Muscle layer of colon (tissue), 2 donors: Measurements from ENCODE around the gene SLC7A6OS.

Experiments used
- H3K27ac ChIP-seq: one replicate; pipeline ENCODE4 v1.7.0; 2013; ENCODE audit warnings: low read depth, mild to moderate bottlenecking, low read length, moderate library complexity
- H3K27me3 ChIP-seq, 2 donors: one replicate each; pipeline ENCODE4 v1.7.0; 2013; ENCODE audit warnings: low read length in 2 of 2, mild to moderate bottlenecking in 2 of 2; ENCODE audit not compliant: insufficient read depth in 2 of 2, control insufficient read depth in 1 of 2
- H3K36me3 ChIP-seq: one replicate; pipeline ENCODE4 v1.7.0; 2013; ENCODE audit warnings: mild to moderate bottlenecking, low read length; ENCODE audit not compliant: insufficient read depth
- H3K4me1 ChIP-seq: one replicate; pipeline ENCODE4 v1.7.0; 2013; ENCODE audit warnings: mild to moderate bottlenecking, low read length; ENCODE audit not compliant: insufficient read depth
- H3K4me3 ChIP-seq, 2 donors: one replicate each; pipeline ENCODE4 v1.7.0; 2013; ENCODE audit warnings: low read length in 2 of 2, low read depth in 1 of 2, mild to moderate bottlenecking in 1 of 2, moderate library complexity in 1 of 2
- H3K9ac ChIP-seq: one replicate; pipeline ENCODE4 v1.7.0; 2013; ENCODE audit warnings: low read length
- H3K9me3 ChIP-seq: one replicate; pipeline ENCODE4 v1.7.0; 2013; ENCODE audit warnings: mild to moderate bottlenecking, low read length
- donor health status: abdominal sarcoma.
- donor health status: Adenocarcinoma of cecum.

Gene SLC7A6OS

DNA sequence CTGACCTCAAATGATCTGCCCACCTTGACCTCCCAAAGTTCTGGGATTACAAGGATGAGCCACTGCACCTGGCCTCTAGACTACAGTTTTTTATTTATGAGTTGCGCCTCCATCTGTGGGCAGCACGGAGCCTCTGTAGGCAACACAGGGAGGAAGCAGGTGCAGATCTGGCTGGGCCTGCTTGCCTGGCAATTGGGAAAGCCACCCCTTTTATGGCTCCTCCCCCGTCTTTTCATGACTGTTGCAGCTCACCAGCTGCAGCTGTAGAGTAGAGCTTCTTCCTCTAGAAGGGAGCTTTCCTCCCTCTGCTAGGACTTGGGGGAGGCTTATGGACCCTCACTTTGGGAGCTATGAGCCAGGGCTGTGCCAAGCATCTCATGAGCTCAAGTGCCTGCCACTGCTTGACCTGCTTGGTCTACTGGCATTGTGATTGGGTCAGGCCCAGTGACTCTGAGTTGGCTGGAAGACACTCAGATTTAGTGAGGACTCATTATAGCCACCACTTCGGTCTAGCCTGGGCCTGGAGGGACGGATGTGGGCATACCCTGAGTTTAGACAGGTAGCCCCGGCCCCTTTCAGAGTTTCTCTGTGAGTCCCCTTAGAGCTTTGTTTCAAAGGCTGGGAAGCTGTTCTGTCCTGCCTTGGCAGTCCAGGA lies 53.4 kb downstream of the SLC7A6OS start:
- Histone ChIP-seq H3K4me1 (peaks cover 35% of the 10 kb centered on the region), H3K36me3 (peaks cover 45% of the 10 kb centered on the region), H3K27me3 (no peaks in the 10 kb centered on the region), H3K9me3 (no peaks in the 10 kb centered on the region), H3K27ac (peak overlapping the region; percentile 69), H3K4me3 (no peak overlapping the region), H3K9ac (peak overlapping the region; percentile 50)

DNA sequence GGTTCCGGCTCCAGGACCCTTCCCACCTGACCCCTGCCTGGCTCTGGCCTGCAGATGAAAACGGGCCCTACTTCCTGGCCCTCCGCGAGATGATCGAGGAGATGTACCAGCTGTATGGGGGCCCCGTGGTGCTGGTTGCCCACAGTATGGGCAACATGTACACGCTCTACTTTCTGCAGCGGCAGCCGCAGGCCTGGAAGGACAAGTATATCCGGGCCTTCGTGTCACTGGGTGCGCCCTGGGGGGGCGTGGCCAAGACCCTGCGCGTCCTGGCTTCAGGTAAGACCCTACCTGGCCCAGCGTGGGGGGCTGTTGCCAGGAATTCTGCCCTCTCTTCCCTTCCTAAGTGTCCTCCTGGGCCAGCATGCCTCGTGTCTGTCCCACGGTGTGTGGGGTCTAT lies 55.0 kb downstream of the SLC7A6OS start:
- Histone ChIP-seq H3K9me3 (no peaks in the 10 kb centered on the region), H3K27me3 (no peaks in the 10 kb centered on the region), H3K4me3 (no peak overlapping the region), H3K4me1 (peaks cover 36% of the 10 kb centered on the region), H3K36me3 (peaks cover 49% of the 10 kb centered on the region), H3K27ac (no peak overlapping the region), H3K9ac (no peak overlapping the region)

DNA sequence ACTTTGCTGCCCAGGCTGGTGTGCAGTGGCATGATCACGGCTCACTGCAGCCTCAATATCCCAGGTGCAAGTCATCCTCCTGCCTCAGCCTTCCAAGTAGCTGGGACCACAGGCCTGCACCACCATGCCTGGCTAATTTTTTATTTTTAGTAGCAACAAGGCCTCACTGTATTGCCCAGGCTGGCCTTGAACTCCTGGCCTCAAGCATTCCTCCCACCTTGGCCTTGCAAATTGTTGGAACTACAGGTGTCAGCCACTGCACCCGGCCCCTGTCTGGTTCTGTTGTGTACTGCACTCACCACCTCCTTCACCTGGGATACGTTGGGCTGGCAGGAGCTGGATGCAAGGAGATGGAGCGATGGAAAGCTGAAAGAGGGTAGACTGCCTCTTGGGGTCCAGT lies 57.0 kb downstream of the SLC7A6OS start:
- Histone ChIP-seq H3K9ac (no peak overlapping the region), H3K27ac (no peak overlapping the region), H3K4me1 (peaks cover 32% of the 10 kb centered on the region), H3K9me3 (no peaks in the 10 kb centered on the region), H3K4me3 (no peak overlapping the region), H3K27me3 (no peaks in the 10 kb centered on the region), H3K36me3 (peaks cover 44% of the 10 kb centered on the region)

DNA sequence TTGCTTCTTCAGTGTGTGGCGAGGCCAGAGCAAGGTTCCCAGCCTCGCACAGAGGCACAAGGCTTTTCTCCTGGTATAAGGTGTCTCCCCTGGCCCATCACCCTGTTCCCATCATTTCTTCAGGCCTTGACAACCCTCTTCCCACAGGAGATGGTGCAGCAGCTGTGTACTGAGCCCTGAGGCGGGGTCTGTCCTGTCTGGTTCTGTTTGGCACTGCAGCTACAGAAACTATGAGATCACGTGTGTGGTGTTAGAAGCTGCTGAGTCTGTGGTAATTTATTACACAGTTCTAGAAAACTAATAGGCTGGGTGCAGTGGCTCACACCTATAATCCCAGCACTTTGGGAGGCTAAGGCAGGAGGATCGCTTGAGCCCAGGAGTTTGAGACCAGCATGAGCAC lies 58.4 kb downstream of the SLC7A6OS start:
- Histone ChIP-seq H3K4me1 (peaks cover 20% of the 10 kb centered on the region), H3K36me3 (peaks cover 46% of the 10 kb centered on the region), H3K4me3 (no peak overlapping the region), H3K9ac (no peak overlapping the region), H3K27me3 (no peaks in the 10 kb centered on the region), H3K27ac (peak overlapping the region; percentile 12), H3K9me3 (no peaks in the 10 kb centered on the region)

DNA sequence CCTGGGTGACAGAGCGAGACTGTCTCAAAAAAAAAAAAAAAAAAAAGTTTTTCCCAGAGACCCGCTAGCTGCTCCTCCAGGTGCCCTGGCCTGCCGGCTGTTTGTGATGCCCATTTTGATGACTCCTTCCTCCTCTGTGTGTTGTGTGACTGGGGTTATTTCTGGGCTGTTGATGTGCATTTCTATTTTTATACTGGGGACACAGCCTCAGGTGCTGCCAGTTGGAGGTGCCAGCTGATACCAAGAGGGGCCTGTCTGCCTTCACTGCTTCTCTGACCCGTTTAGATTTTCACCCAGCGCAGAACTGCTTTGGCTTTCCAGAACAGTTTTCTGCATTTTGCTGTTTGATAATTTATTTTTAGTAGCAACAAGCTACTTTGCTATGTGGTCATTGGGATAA lies 58.9 kb downstream of the SLC7A6OS start:
- H3K4me3 ChIP-seq = no peak overlapping the region
- peaks cover 46% of the 10 kb centered on the region for H3K36me3 ChIP-seq
- no peaks in the 10 kb centered on the region for H3K9me3 ChIP-seq
- H3K27ac ChIP-seq = peak overlapping the region; percentile 12
- H3K9ac ChIP-seq = no peak overlapping the region
- H3K4me1 ChIP-seq = peaks cover 22% of the 10 kb centered on the region
- no peaks in the 10 kb centered on the region for H3K27me3 ChIP-seq

DNA sequence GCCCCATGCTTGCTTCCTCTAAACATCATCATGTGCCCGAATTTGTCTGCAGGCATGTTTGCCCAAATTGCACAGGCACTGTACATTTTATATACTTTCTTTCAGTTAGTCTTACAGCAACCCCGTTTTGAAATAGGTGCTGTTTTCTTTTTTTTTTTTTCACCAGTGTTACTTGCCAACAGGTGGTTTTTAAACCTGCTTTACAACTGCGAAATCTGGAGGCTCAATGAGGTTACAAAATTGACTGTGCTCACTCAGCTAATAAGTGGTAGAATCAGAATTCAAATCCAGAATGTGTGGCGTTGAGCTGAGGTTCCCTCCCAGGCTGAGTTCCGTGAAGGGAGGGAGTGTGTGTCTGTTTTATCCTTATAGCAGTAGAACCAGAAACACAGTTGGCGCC lies 59.8 kb downstream of the SLC7A6OS start:
- Histone ChIP-seq H3K27me3 (no peaks in the 10 kb centered on the region), H3K27ac (no peak overlapping the region), H3K4me3 (no peak overlapping the region), H3K36me3 (peaks cover 43% of the 10 kb centered on the region), H3K4me1 (peaks cover 30% of the 10 kb centered on the region), H3K9ac (no peak overlapping the region), H3K9me3 (no peaks in the 10 kb centered on the region)

DNA sequence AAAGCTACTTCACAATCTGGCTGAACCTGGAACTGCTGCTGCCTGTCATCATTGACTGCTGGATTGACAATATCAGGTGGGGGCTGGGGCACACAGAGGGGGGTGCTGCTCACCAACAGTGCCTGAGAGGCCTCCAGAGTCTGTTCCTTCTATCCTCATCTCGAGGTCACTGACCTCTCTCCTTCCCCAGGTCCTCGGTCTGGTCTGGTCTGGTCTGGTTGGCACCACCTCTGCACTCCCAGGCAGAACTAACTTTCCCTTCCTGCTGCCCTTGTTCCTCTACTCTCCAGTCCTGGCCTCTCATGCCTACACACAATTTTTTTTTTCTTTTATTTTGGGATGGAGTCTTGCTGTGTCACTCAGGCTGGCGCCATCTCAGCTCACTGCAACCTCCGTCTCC lies 61.4 kb downstream of the SLC7A6OS start:
- H3K9me3 ChIP-seq = no peaks in the 10 kb centered on the region
- H3K4me3 ChIP-seq = no peak overlapping the region
- H3K4me1 ChIP-seq = peaks cover 36% of the 10 kb centered on the region
- peaks cover 30% of the 10 kb centered on the region for H3K36me3 ChIP-seq
- no peaks in the 10 kb centered on the region for H3K27me3 ChIP-seq
- H3K27ac ChIP-seq = no peak overlapping the region
- no peak overlapping the region for H3K9ac ChIP-seq
